ENCODE measurements around the gene ZNF423. TPM values are rescaled to one million over a fixed set of nuclear protein-coding genes. Genes with fewer than 3 reads are reported as not detected.

ZNF423 gene
- total RNA-seq, 1 experiment from 2014 or later = 11.1 TPM

GRCh38 chr16:49620158-49620868, 235.6 kb downstream of the ZNF423 start:
- Histone ChIP-seq H3K36me3 (ENCODE audit: insufficient read depth, low read length, poor library complexity, severe bottlenecking) (no peaks in the 10 kb centered on the region), H3K9me3 (ENCODE audit: low read depth, low read length, poor library complexity, severe bottlenecking) (no peaks in the 10 kb centered on the region), H3K27me3 (replicated peaks; ENCODE audit: insufficient read depth, low read depth, low read length, poor library complexity) (no peaks in the 10 kb centered on the region), H3K4me3 (ENCODE audit: low read depth, low read length, poor library complexity, severe bottlenecking) (no peak overlapping the region), H3K4me1 (ENCODE audit: insufficient read depth, low read length, poor library complexity, severe bottlenecking) (peaks cover 18% of the 10 kb centered on the region), H3K27ac (ENCODE audit: low read depth, low read length, poor library complexity, severe bottlenecking) (peak overlapping the region; percentile 18)
- no peak for TF ChIP-seq EZH2 (IDR thresholded peaks at IDR 0.05; ENCODE audit: borderline replicate concordance, low read depth, low read length, poor library complexity, severe bottlenecking)
- no peak for TF ChIP-seq CTCF (conservative IDR thresholded peaks at IDR 0.05; ENCODE audit: low read depth, low read length)
- ChIA-PET POLR2A (ENCODE audit: low non-redundant PET) (no interaction called here), CTCF (interaction anchor here (0.9 kb wide), 1 partner anchor 27 kb away, joined by 3 read pairs; no protein-coding TSS in a partner anchor)
- intact Hi-C loops (cut with micrococcal nuclease; ENCODE audit: unreplicated experiment) = no loop called here
- DNase-seq (ENCODE audit: low spot score) = peak; percentile 24
- BruUV-seq (replicated peaks) = no TSS peak

GRCh38 chr16:49619811-49620157, 236.1 kb downstream of the ZNF423 start:
- intact Hi-C loops (cut with micrococcal nuclease; ENCODE audit: unreplicated experiment) = no loop called here
- Histone ChIP-seq H3K36me3 (ENCODE audit: insufficient read depth, low read length, poor library complexity, severe bottlenecking) (no peaks in the 10 kb centered on the region), H3K27me3 (replicated peaks; ENCODE audit: insufficient read depth, low read depth, low read length, poor library complexity) (no peaks in the 10 kb centered on the region), H3K9me3 (ENCODE audit: low read depth, low read length, poor library complexity, severe bottlenecking) (no peaks in the 10 kb centered on the region), H3K27ac (ENCODE audit: low read depth, low read length, poor library complexity, severe bottlenecking) (no peak overlapping the region), H3K4me1 (ENCODE audit: insufficient read depth, low read length, poor library complexity, severe bottlenecking) (peaks cover 18% of the 10 kb centered on the region), H3K4me3 (ENCODE audit: low read depth, low read length, poor library complexity, severe bottlenecking) (no peak overlapping the region)
- no peak for DNase-seq (ENCODE audit: low spot score)
- BruUV-seq (replicated peaks) = no TSS peak
- TF ChIP-seq CTCF (conservative IDR thresholded peaks at IDR 0.05; ENCODE audit: low read depth, low read length) = no peak
- ChIA-PET POLR2A (ENCODE audit: low non-redundant PET) (no interaction called here), CTCF (no interaction called here)

GRCh38 chr16:49618955-49619354, 237.0 kb downstream of the ZNF423 start:
- Histone ChIP-seq H3K27me3 (replicated peaks; ENCODE audit: insufficient read depth, low read depth, low read length, poor library complexity) (no peaks in the 10 kb centered on the region), H3K4me3 (ENCODE audit: low read depth, low read length, poor library complexity, severe bottlenecking) (no peak overlapping the region), H3K4me1 (ENCODE audit: insufficient read depth, low read length, poor library complexity, severe bottlenecking) (peaks cover 18% of the 10 kb centered on the region), H3K36me3 (ENCODE audit: insufficient read depth, low read length, poor library complexity, severe bottlenecking) (no peaks in the 10 kb centered on the region), H3K27ac (ENCODE audit: low read depth, low read length, poor library complexity, severe bottlenecking) (no peak overlapping the region), H3K9me3 (ENCODE audit: low read depth, low read length, poor library complexity, severe bottlenecking) (no peaks in the 10 kb centered on the region)
- no peak for TF ChIP-seq CTCF (conservative IDR thresholded peaks at IDR 0.05; ENCODE audit: low read depth, low read length)
- no peak for TF ChIP-seq EZH2 (IDR thresholded peaks at IDR 0.05; ENCODE audit: borderline replicate concordance, low read depth, low read length, poor library complexity, severe bottlenecking)
- POLR2A ChIA-PET (ENCODE audit: low non-redundant PET) = no interaction called here
- intact Hi-C loops (cut with micrococcal nuclease; ENCODE audit: unreplicated experiment) = no loop called here
- DNase-seq (ENCODE audit: low spot score) = no peak
- CTCF ChIA-PET = no interaction called here
- no TSS peak for BruUV-seq (replicated peaks)
